ENCODE measurements around the gene AK4.

The AK4 gene

GRCh38 chr1:65207317-65207716 lies 59.3 kb downstream of the AK4 start:
- Histone ChIP-seq H3K27me3 (ENCODE audit: control insufficient read depth in 1 of 2, insufficient read depth in 2 of 2, low read length in 2 of 2) (no peaks in the 10 kb centered on the region), H3K9ac (ENCODE audit: low read length) (no peak overlapping the region), H3K4me3 (ENCODE audit: low read depth in 1 of 2, low read length in 2 of 2) (no peak overlapping the region), H3K4me1 (ENCODE audit: insufficient read depth, low read length) (peaks cover 16% of the 10 kb centered on the region), H3K9me3 (ENCODE audit: low read length) (no peaks in the 10 kb centered on the region), H3K27ac (ENCODE audit: low read depth, low read length) (no peak overlapping the region), H3K36me3 (ENCODE audit: insufficient read depth, low read length) (no peaks in the 10 kb centered on the region)

- no peaks in the 10 kb centered on the region for H3K27me3 ChIP-seq (ENCODE audit: control insufficient read depth in 1 of 2, insufficient read depth in 2 of 2, low read length in 2 of 2)
- peaks cover 16% of the 10 kb centered on the region for H3K4me1 ChIP-seq (ENCODE audit: insufficient read depth, low read length)
- H3K9ac ChIP-seq (ENCODE audit: low read length), result no peak overlapping the region
- no peaks in the 10 kb centered on the region for H3K36me3 ChIP-seq (ENCODE audit: insufficient read depth, low read length)
- H3K9me3 ChIP-seq (ENCODE audit: low read length), result no peaks in the 10 kb centered on the region
- H3K27ac ChIP-seq (ENCODE audit: low read depth, low read length), result no peak overlapping the region
- no peak overlapping the region for H3K4me3 ChIP-seq (ENCODE audit: low read depth in 1 of 2, low read length in 2 of 2)
Measured at GRCh38 chr1:65208563-65208973, 60.6 kb downstream of the AK4 start.

- H3K27ac ChIP-seq (ENCODE audit: low read depth, low read length), result no peak overlapping the region
- H3K4me3 ChIP-seq (ENCODE audit: low read depth in 1 of 2, low read length in 2 of 2), result no peak overlapping the region
- H3K9me3 ChIP-seq (ENCODE audit: low read length), result no peaks in the 10 kb centered on the region
- peaks cover 16% of the 10 kb centered on the region for H3K4me1 ChIP-seq (ENCODE audit: insufficient read depth, low read length)
- H3K9ac ChIP-seq (ENCODE audit: low read length), result no peak overlapping the region
- H3K36me3 ChIP-seq (ENCODE audit: insufficient read depth, low read length), result no peaks in the 10 kb centered on the region
- no peaks in the 10 kb centered on the region for H3K27me3 ChIP-seq (ENCODE audit: control insufficient read depth in 1 of 2, insufficient read depth in 2 of 2, low read length in 2 of 2)
Measured at GRCh38 chr1:65209005-65209885, 61.2 kb downstream of the AK4 start.

- H3K9ac ChIP-seq (ENCODE audit: low read length), result no peak overlapping the region
- no peak overlapping the region for H3K27ac ChIP-seq (ENCODE audit: low read depth, low read length)
Measured at GRCh38 chr1:65210325-65210724, 62.3 kb downstream of the AK4 start.

GRCh38 chr1:65211331-65211730 lies 63.3 kb downstream of the AK4 start:
- Histone ChIP-seq H3K9me3 (ENCODE audit: low read length) (no peaks in the 10 kb centered on the region), H3K4me1 (ENCODE audit: insufficient read depth, low read length) (peaks cover 16% of the 10 kb centered on the region), H3K9ac (ENCODE audit: low read length) (no peak overlapping the region), H3K27ac (ENCODE audit: low read depth, low read length) (no peak overlapping the region), H3K4me3 (ENCODE audit: low read depth in 1 of 2, low read length in 2 of 2) (no peak overlapping the region), H3K27me3 (ENCODE audit: control insufficient read depth in 1 of 2, insufficient read depth in 2 of 2, low read length in 2 of 2) (no peaks in the 10 kb centered on the region), H3K36me3 (ENCODE audit: insufficient read depth, low read length) (no peaks in the 10 kb centered on the region)

More at GRCh38 chr1:65210325-65210724, 62.3 kb downstream of the AK4 start:
- Histone ChIP-seq H3K27me3 (ENCODE audit: control insufficient read depth in 1 of 2, insufficient read depth in 2 of 2, low read length in 2 of 2) (no peaks in the 10 kb centered on the region), H3K4me1 (ENCODE audit: insufficient read depth, low read length) (peaks cover 16% of the 10 kb centered on the region), H3K4me3 (ENCODE audit: low read depth in 1 of 2, low read length in 2 of 2) (no peak overlapping the region), H3K9me3 (ENCODE audit: low read length) (no peaks in the 10 kb centered on the region), H3K36me3 (ENCODE audit: insufficient read depth, low read length) (no peaks in the 10 kb centered on the region)

GRCh38 chr1:65213271-65214023 lies 65.4 kb downstream of the AK4 start:
- Histone ChIP-seq H3K4me1 (ENCODE audit: insufficient read depth, low read length) (peaks cover 11% of the 10 kb centered on the region), H3K9me3 (ENCODE audit: low read length) (no peaks in the 10 kb centered on the region), H3K36me3 (ENCODE audit: insufficient read depth, low read length) (no peaks in the 10 kb centered on the region), H3K4me3 (ENCODE audit: low read depth in 1 of 2, low read length in 2 of 2) (no peak overlapping the region), H3K9ac (ENCODE audit: low read length) (no peak overlapping the region), H3K27ac (ENCODE audit: low read depth, low read length) (no peak overlapping the region), H3K27me3 (ENCODE audit: control insufficient read depth in 1 of 2, insufficient read depth in 2 of 2, low read length in 2 of 2) (no peaks in the 10 kb centered on the region)

GRCh38 chr1:65214340-65215027 lies 66.5 kb downstream of the AK4 start:
- Histone ChIP-seq H3K36me3 (ENCODE audit: insufficient read depth, low read length) (no peaks in the 10 kb centered on the region), H3K27me3 (ENCODE audit: control insufficient read depth in 1 of 2, insufficient read depth in 2 of 2, low read length in 2 of 2) (no peaks in the 10 kb centered on the region), H3K27ac (ENCODE audit: low read depth, low read length) (no peak overlapping the region), H3K9me3 (ENCODE audit: low read length) (no peaks in the 10 kb centered on the region), H3K4me3 (ENCODE audit: low read depth in 1 of 2, low read length in 2 of 2) (no peak overlapping the region), H3K4me1 (ENCODE audit: insufficient read depth, low read length) (peaks cover 1% of the 10 kb centered on the region), H3K9ac (ENCODE audit: low read length) (no peak overlapping the region)

- no peaks in the 10 kb centered on the region for H3K4me1 ChIP-seq (ENCODE audit: insufficient read depth, low read length)
Measured at GRCh38 chr1:65216989-65217388, 69.0 kb downstream of the AK4 start.

GRCh38 chr1:65221638-65222339 lies 73.8 kb downstream of the AK4 start:
- H3K27ac ChIP-seq (ENCODE audit: low read depth, low read length), result no peak overlapping the region
- no peaks in the 10 kb centered on the region for H3K4me1 ChIP-seq (ENCODE audit: insufficient read depth, low read length)
- H3K36me3 ChIP-seq (ENCODE audit: insufficient read depth, low read length), result peaks cover 8% of the 10 kb centered on the region
- H3K9me3 ChIP-seq (ENCODE audit: low read length), result no peaks in the 10 kb centered on the region
- no peaks in the 10 kb centered on the region for H3K27me3 ChIP-seq (ENCODE audit: control insufficient read depth in 1 of 2, insufficient read depth in 2 of 2, low read length in 2 of 2)
- no peak overlapping the region for H3K4me3 ChIP-seq (ENCODE audit: low read depth in 1 of 2, low read length in 2 of 2)
- no peak overlapping the region for H3K9ac ChIP-seq (ENCODE audit: low read length)

More at GRCh38 chr1:65216989-65217388, 69.0 kb downstream of the AK4 start:
- Histone ChIP-seq H3K27me3 (ENCODE audit: control insufficient read depth in 1 of 2, insufficient read depth in 2 of 2, low read length in 2 of 2) (no peaks in the 10 kb centered on the region), H3K9me3 (ENCODE audit: low read length) (no peaks in the 10 kb centered on the region), H3K36me3 (ENCODE audit: insufficient read depth, low read length) (no peaks in the 10 kb centered on the region), H3K27ac (ENCODE audit: low read depth, low read length) (no peak overlapping the region), H3K4me3 (ENCODE audit: low read depth in 1 of 2, low read length in 2 of 2) (no peak overlapping the region), H3K9ac (ENCODE audit: low read length) (no peak overlapping the region)

GRCh38 chr1:65222340-65222940 lies 74.4 kb downstream of the AK4 start:
- Histone ChIP-seq H3K27ac (ENCODE audit: low read depth, low read length) (no peak overlapping the region), H3K9me3 (ENCODE audit: low read length) (no peaks in the 10 kb centered on the region), H3K36me3 (ENCODE audit: insufficient read depth, low read length) (peaks cover 8% of the 10 kb centered on the region), H3K4me1 (ENCODE audit: insufficient read depth, low read length) (no peaks in the 10 kb centered on the region), H3K9ac (ENCODE audit: low read length) (no peak overlapping the region), H3K4me3 (ENCODE audit: low read depth in 1 of 2, low read length in 2 of 2) (no peak overlapping the region), H3K27me3 (ENCODE audit: control insufficient read depth in 1 of 2, insufficient read depth in 2 of 2, low read length in 2 of 2) (no peaks in the 10 kb centered on the region)

All from muscle layer of colon (tissue), 2 donors.